Stimulated activated CD8-positive, alpha-beta memory T cell treated with anti-CD3 and anti-CD28 coated beads, Interleukin-4, amount 100 ng/mL, for 4 hours (primary cell): ENCODE results near the gene SGF29.
"Not testable (repeated sequence)": the region's sequence is repeated elsewhere in the genome, so short reads cannot be mapped to it uniquely, and the experiment has no call there.

Experiments
- DNase-seq, 2 donors: peaks; one replicate each; pipeline ENCODE4 v3.0.0-alpha.2; 2020; ENCODE audit warnings: low read depth in 2 of 2, low spot score in 1 of 2

Gene SGF29

GRCh38 chr16:28609631-28610594, 56.2 kb downstream of the SGF29 start, which contains the start of gene SULT1A1:
TSS of gene SULT1A1 (minus strand) at chr16:28610044. CDS start at chr16:28608855, 1,189 bp downstream.
- no peak for DNase-seq

- no peak for DNase-seq
Observed at GRCh38 chr16:28610595-28611191, 57.0 kb downstream of the SGF29 start.

GRCh38 chr16:28612359-28613280, 58.9 kb downstream of the SGF29 start:
- DNase-seq, result not testable (repeated sequence)

- not testable (repeated sequence) for DNase-seq
Observed at GRCh38 chr16:28613912-28614311, 60.2 kb downstream of the SGF29 start.

GRCh38 chr16:28614561-28614960, 60.8 kb downstream of the SGF29 start:
- DNase-seq, result not testable (repeated sequence)

- not testable (repeated sequence) for DNase-seq
Observed at GRCh38 chr16:28615486-28616223, 61.9 kb downstream of the SGF29 start.

GRCh38 chr16:28616224-28616577, 62.5 kb downstream of the SGF29 start:
- DNase-seq, result not testable (repeated sequence)

GRCh38 chr16:28616636-28617035, 62.9 kb downstream of the SGF29 start:
- DNase-seq, result no peak

- no peak for DNase-seq
Observed at GRCh38 chr16:28617874-28618273, 64.2 kb downstream of the SGF29 start.

- not testable (repeated sequence) for DNase-seq
Observed at GRCh38 chr16:28620316-28620715, 66.6 kb downstream of the SGF29 start.

GRCh38 chr16:28621481-28622155, 67.9 kb downstream of the SGF29 start:
- DNase-seq, result no peak

- DNase-seq, result not testable (repeated sequence)
Observed at GRCh38 chr16:28622532-28623171, 68.9 kb downstream of the SGF29 start.

GRCh38 chr16:28623172-28623711, 69.5 kb downstream of the SGF29 start:
- DNase-seq, result peak; percentile 5 to 41

GRCh38 chr16:28630905-28631304, 77.2 kb downstream of the SGF29 start:
- not testable (repeated sequence) for DNase-seq

GRCh38 chr16:28636093-28636823, 82.5 kb downstream of the SGF29 start:
- DNase-seq, result not testable (repeated sequence)

GRCh38 chr16:28637765-28638164, 84.0 kb downstream of the SGF29 start, which contains the start of gene NPIPB8:
TSS of gene NPIPB8 (plus strand) at chr16:28638065. CDS start at chr16:28638361, 296 bp downstream.
- not testable (repeated sequence) for DNase-seq

GRCh38 chr16:28638359-28638758, 84.6 kb downstream of the SGF29 start:
- not testable (repeated sequence) for DNase-seq

- DNase-seq, result not testable (repeated sequence)
Observed at GRCh38 chr16:28639959-28640358, 86.2 kb downstream of the SGF29 start.
